K562 (cell line): ENCODE data around the gene SPTAN1. TPM values are rescaled to one million over a fixed set of nuclear protein-coding genes. Genes with fewer than 3 reads are reported as not detected.
A peak's percentile ranks its signal among the peaks of the same experiment; 100 is the strongest.

Source experiments
- FOSL1 ChIP-seq: fragments of 200-800 bp; sonication (Bioruptor generic); conservative IDR thresholded peaks from 2 replicates; pipeline ENCODE4 v1.6.1; 2016; ENCODE audit warnings: missing genetic modification characterization, missing compliant biosample characterization
- FOXJ3 ChIP-seq: sonication (generic); formaldehyde crosslinking; IDR thresholded peaks from 2 replicates; pipeline ENCODE4 v1.4.0; 2020; ENCODE audit warnings: mild to moderate bottlenecking, missing genetic modification reagents
- KAT2B ChIP-seq: IDR thresholded peaks from one replicate; pipeline ENCODE4 v1.6.1; 2012; ENCODE audit warnings: low read depth, mild to moderate bottlenecking, control low read depth, inconsistent platforms, low read length, moderate library complexity
- PHF21A ChIP-seq: fragments of 450-650 bp; IDR thresholded peaks from 2 replicates; pipeline ENCODE4 v1.6.1; 2017; ENCODE audit warnings: low read depth, borderline replicate concordance
- POLR2H ChIP-seq: IDR thresholded peaks from 2 replicates; pipeline ENCODE4 v1.6.1; 2016; ENCODE audit warnings: missing genetic modification characterization, low read depth, mild to moderate bottlenecking, control low read depth, missing compliant biosample characterization, moderate library complexity
- PPARD ChIP-seq: fragments of 250-450 bp; sonication (Bioruptor Pico); IDR thresholded peaks from 2 replicates; pipeline ENCODE4 v1.8.0; 2022; ENCODE audit warnings: inconsistent platforms, mild to moderate bottlenecking, moderate library complexity
- SLC30A9 ChIP-seq: fragments of 250-450 bp; sonication (Bioruptor Pico); IDR thresholded peaks from 2 replicates; pipeline ENCODE4 v1.8.0; 2022; ENCODE audit warnings: mild to moderate bottlenecking, moderate library complexity
- SPI1 ChIP-seq: IDR thresholded peaks from 2 replicates; pipeline ENCODE4 v1.6.1; 2011; ENCODE audit warnings: low read depth, low read length, control low read depth, borderline replicate concordance
- XRCC3 ChIP-seq: fragments of 450-650 bp; IDR thresholded peaks from 2 replicates; pipeline ENCODE4 v1.6.1; 2017; ENCODE audit warnings: mild to moderate bottlenecking, moderate library complexity
- ZFP36 ChIP-seq: fragments of 150-350 bp; IDR thresholded peaks from 2 replicates; pipeline ENCODE4 v1.6.1; 2018; ENCODE audit warnings: low read length, low read depth; ENCODE audit not compliant: partially characterized antibody
- ZNF217 ChIP-seq: sonication (generic); formaldehyde crosslinking; IDR thresholded peaks from 2 replicates; pipeline ENCODE4 v1.8.0; 2022; ENCODE audit warnings: mild to moderate bottlenecking, missing genetic modification reagents
- ZNF239 ChIP-seq: fragments of 250-450 bp; sonication (Bioruptor Pico); IDR thresholded peaks from 2 replicates; pipeline ENCODE4 v1.4.0; 2020; ENCODE audit warnings: mild to moderate bottlenecking
- ZNF407 ChIP-seq: fragments of 450-650 bp; IDR thresholded peaks from 2 replicates; pipeline ENCODE4 v1.6.1; 2016; ENCODE audit warnings: low read depth
- ZNF609 ChIP-seq: sonication (generic); formaldehyde crosslinking; IDR thresholded peaks from 2 replicates; pipeline ENCODE4 v1.8.1; 2023; ENCODE audit warnings: missing genetic modification reagents, mild to moderate bottlenecking, borderline replicate concordance
- ZNF695 ChIP-seq: fragments of 450-650 bp; formaldehyde crosslinking; IDR thresholded peaks from 2 replicates; pipeline ENCODE4 v1.4.0; 2020; ENCODE audit warnings: mild to moderate bottlenecking, moderate library complexity
- polyA plus RNA-seq, 8 experiments: library from polyadenylated mRNA; depleted of rRNA in 4 of 8; stranded (reverse) in 5 of 8; unstranded in 3 of 8; fragments of >200 nt; fragmentation: Nextera tagmentation in 2 of 8; fragmentation: Illumina TruSeq in 1 of 8; extraction: Ambion mirVana in 2 of 8; extraction: Trizol in 1 of 8; gene quantifications; 2 replicates each; pipeline versions ENCODE4 v1.2.1 to v1.2.3, GENCODE V29; 2011 to 2014; ENCODE audit warnings: inconsistent platforms in 1 of 8, missing spikeins in 1 of 8
- total RNA-seq, 7 experiments: library from RNA; depleted of rRNA in 6 of 7; stranded (reverse); fragments of >200 nt in 6 of 7; fragmentation: Illumina TruSeq in 2 of 7; extraction: Trizol in 2 of 7; gene quantifications; 2 replicates each; pipeline versions ENCODE4 v1.2.1 to v1.2.3, GENCODE V29; 2011 to 2021; ENCODE audit warnings: low replicate concordance in 1 of 7

Gene SPTAN1
- total and polyA plus RNA-seq, 9 of the 15 experiments (the other 6 are each of a cell fraction or from before 2014, with no cell fraction given), result 1.5 to 13.5 (median 6.8) TPM

GRCh38 chr9:128504485-128505413 lies 47.6 kb upstream of the SPTAN1 start, which contains the start of gene GLE1 (continued):
- TF ChIP-seq ZNF407 (no peak), FOSL1 (tag) (no peak), FOXJ3 (CRISPR knock-in tag) (no peak), ZNF609 (CRISPR knock-in tag) (no peak), ZFP36 (peak; percentile 3), KAT2B (no peak), SPI1 (no peak), PPARD (CRISPR knock-in tag) (no peak), PHF21A (no peak), SLC30A9 (no peak), ZNF695 (CRISPR knock-in tag) (no peak), POLR2H (tag) (peak; percentile 62), ZNF217 (CRISPR knock-in tag) (no peak), XRCC3 (no peak), ZNF239 (CRISPR knock-in tag) (no peak)
